Measurements from ENCODE around the gene BLVRB.
"Not testable (repeated sequence)": the region's sequence is repeated elsewhere in the genome, so short reads cannot be mapped to it uniquely, and the experiment has no call there.

BLVRB gene

GRCh38 chr19:40422748-40423566, 42.6 kb downstream of the BLVRB start:
- no peak for DNase-seq (ENCODE audit: low spot score)

DNA sequence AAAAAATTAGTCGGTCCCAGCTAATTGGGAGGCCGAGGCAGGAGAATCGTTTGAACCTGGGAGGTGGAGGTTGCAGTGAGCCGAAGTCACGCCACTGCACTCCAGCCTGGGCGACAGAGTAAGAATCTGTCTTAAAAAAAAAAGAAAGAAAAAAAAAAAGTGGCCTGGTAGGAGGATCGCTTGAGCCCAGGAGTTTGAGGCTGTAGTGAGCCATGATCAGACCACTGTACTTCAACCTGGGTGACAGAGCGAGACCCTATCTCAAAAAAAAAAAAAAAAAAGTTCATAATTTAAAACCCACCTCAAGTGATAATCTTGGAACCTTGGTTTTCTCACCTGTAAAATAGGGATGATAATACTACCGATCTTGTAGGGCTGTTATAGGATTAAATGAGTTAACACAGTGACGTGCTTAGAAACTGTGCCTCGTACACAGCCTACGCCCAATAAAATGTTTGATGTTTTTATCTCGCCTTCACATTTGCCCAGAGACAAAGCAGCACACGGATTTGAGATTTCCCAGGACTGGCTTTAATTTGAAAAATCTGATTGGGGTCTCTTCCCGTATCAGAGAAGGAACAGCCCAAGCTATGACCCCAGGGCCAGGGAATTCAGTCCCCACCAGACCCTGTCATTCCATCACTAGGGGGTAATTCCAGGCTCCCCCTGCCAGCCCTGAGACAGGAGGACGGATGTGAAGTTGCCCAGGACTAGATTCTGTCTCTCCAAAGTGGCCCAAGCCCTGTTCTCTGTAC, 43.4 kb downstream of the BLVRB start:
- no peak for DNase-seq (ENCODE audit: low spot score)

DNA sequence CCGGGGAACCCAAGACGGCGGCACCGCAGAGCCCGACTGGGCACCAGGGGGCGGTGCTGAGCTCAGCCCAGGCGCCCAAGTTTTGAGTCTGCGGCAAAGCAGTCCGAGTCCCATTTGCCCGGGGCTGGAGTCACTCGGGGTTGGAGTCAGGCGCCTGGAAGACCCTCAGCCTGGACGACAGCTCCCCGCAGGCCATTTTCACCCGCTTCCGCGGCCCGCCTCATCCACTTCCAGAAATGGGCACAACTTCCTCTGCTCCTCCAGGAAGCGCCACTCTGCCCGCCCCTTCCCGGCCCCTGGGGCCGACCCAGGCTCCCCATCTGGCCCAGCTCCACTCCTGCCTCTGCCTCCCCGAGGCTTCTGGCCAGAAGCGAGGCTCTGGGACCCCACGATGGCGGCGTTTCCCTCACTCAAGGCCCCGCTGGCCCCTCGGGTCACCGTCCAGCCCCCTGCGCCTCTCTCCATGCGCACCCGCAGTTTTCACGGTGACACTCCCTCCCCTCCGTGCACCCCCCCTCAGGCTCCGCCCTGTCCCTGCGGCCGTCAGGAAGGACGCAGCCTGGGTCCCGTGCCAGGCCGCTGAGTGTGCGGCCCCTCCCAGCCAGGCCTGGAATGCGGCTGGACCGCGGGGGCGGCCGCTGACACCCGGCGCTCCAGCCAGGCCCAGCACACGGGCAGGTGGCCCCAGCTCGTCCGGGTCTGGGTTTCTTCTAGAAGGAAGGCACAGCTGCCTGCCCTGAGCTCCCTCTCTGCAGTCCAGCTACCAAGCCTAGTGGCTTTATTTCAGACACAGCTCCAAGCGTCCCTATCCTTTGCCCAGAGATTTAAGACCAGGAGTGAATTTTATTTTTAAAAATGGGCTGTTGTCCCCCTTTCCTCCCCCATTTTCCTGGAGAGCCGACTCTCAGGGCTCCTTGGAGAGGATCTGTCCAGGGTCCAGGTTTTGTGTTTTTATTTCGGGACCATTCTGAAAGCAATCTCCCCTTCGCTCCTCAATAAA, 44.5 kb downstream of the BLVRB start:
- DNase-seq (ENCODE audit: low spot score): peak; percentile 85

GRCh38 chr19:40420451-40420765, 45.1 kb downstream of the BLVRB start:
- no peak for DNase-seq (ENCODE audit: low spot score)

GRCh38 chr19:40419780-40420179, 45.8 kb downstream of the BLVRB start:
- no peak for DNase-seq (ENCODE audit: low spot score)

DNA sequence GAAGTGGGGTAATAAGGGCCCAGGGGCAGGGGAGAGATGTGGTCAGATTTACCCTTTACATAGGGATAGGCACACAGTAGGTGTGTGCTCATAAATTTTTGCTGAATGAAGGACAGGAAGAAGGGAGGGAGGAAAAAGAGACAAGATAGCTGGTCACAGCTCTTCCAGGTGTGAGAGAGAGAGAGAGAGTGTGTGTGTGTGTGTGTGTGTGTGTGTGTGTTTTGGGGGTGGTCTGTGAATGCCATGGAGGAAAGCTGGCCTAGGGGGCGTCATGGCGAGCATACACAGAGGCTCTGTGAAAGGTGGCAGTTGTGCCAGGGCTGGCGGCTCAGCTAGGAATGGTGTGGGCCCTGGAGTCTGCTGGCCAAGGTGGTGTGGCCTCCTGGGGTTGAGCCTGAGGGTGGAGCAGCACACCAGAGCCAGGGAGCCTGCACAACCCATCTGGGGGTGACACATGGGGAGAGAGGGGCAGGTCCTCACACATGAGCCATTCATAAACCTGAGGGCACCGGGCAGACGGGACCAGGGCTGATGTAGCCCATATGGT, 46.4 kb downstream of the BLVRB start:
- no peak for DNase-seq (ENCODE audit: low spot score)

GRCh38 chr19:40418040-40418439, 47.5 kb downstream of the BLVRB start:
- DNase-seq (ENCODE audit: low spot score): no peak

DNA sequence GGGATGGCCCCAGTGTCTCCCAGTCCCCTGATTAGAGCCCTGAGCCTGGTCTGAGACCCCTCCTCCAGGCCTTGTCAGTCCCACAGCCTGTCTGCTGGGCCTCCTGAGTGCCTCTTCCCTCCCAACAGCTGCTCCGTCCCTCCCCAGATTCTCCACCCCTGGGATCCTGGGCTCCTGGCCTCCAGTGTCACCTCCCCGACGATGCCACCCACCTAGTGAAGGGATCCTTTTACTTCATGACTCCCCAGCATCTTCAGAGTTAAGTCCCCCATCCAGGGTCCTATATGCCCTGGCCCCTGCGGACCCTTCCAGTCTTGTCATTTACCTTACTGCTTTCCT, 47.9 kb downstream of the BLVRB start:
- no peak for DNase-seq (ENCODE audit: low spot score)

GRCh38 chr19:40416918-40417642, 48.5 kb downstream of the BLVRB start:
- DNase-seq (ENCODE audit: low spot score): no peak

DNA sequence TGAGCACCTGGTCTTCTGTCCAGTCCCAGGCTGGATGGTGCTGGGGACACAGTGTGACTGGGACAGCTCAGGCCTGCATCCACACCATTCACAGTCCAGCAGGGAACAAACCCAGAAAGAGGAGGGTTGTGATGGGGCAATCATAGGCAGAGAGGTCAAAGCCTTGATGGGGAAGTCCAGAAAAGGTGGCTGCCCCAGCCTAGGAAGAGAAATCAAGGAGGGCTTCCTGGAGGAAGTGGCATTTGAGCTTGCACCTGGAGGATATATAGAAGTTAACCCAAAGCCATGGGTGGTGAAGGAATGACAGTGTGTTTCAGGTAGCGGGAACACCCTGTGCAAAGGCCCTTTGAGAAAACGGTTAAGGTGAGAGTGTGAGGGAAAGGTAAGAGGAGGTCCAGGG, 49.8 kb downstream of the BLVRB start:
- DNase-seq (ENCODE audit: low spot score): no peak

GRCh38 chr19:40414542-40415535, 50.7 kb downstream of the BLVRB start:
- no peak for DNase-seq (ENCODE audit: low spot score)

- no peak for DNase-seq (ENCODE audit: low spot score)
Measured at GRCh38 chr19:40413291-40413845, 52.2 kb downstream of the BLVRB start, which contains the start of gene PRX. Gene PRX, minus strand, starts transcription at chr19:40413378. Its CDS starts 5,446 bp downstream, at chr19:40407932.

DNA sequence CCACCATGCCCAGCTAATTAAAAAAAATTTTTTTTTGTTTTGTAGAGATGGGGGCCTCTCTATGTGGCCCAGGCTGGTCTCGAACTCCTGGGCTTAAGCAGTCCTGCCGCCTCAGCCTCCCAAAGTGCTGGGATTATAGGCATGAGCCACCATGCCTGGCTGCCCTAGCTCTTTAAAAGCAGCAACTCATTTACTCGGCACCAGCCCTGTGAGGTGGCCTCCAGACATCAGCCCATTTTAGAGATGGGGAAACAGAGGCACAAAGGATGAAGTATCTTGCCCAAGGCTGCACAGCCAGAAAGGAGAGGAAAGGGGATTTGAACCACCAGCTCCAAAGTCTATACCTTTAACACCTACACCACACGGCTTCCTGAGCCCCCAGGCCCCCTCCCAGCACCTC, 52.7 kb downstream of the BLVRB start:
- DNase-seq (ENCODE audit: low spot score): no peak

- DNase-seq (ENCODE audit: low spot score): no peak
Measured at GRCh38 chr19:40411958-40412499, 53.5 kb downstream of the BLVRB start.

DNA sequence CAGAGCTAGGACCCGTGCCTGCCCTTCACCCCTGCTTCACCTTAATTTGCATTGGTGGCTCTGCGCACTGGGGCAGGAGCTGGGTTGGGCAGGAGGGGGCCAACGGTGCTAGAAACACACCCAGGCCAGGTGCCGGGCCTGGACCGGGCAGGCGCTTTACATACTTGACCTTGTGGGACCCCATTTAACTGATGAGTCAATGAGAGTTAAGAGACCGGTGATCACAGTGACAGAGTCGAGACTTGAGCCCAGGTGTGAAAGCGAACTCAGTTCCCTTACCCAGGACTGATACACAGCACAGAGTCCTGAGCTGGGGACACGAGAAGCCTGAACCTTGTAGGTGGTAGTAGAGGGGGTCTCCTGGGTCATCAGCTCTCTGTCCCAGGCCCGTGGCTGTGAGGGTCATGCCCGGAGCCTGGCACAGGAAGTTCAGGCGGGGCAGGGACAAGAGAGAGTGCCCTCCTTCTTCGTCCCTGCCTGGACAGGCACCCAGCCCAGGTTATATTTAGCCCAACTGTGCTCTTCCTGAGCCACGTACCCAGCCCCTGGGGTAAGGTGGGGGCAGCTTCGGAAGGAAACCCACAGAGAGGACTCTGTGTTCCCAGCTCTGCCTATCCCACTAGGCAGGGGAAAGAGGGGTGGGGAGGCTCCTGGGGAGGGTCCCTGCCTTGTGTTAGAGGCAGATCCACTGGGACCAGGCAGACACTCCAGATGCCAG, 54.3 kb downstream of the BLVRB start:
- no peak for DNase-seq (ENCODE audit: low spot score)

GRCh38 chr19:40410030-40410389, 55.5 kb downstream of the BLVRB start:
- DNase-seq (ENCODE audit: low spot score): no peak

GRCh38 chr19:40408598-40408925, 57.0 kb downstream of the BLVRB start:
- not testable (repeated sequence) for DNase-seq (ENCODE audit: low spot score)

GRCh38 chr19:40407714-40408597, 57.6 kb downstream of the BLVRB start:
- DNase-seq (ENCODE audit: low spot score): no peak

All from pons (tissue), 1 donor.